IMR-90 (cell line): ENCODE results near the gene FAM236C. TPM values are rescaled to one million over a fixed set of nuclear protein-coding genes. Genes with fewer than 3 reads are reported as not detected.
"Not testable (repeated sequence)": the region's sequence is repeated elsewhere in the genome, so short reads cannot be mapped to it uniquely, and the experiment has no call there.

Experiments used
- ATAC-seq: fragments of 200-7000 bp; cut with Tn5 transposase; 2 replicates; pipeline ENCODE4 v1.9.1; 2020; ENCODE audit warnings: low read depth, mild to moderate bottlenecking, moderate library complexity
- BruUV-seq: library from RNA; stranded (reverse); fragments of 400-500 nt; replicated peaks from 2 replicates; lab custom pipeline; 2021; lab: Mats Ljungman, UMichigan
- CTCF ChIA-PET: fragments of 300-600 bp; formaldehyde crosslinking; extraction: SDS; loops from one replicate; lab custom pipeline; 2021; ENCODE audit warnings: antibody characterized with exemption; lab: Yijun Ruan, JAX
- POLR2A ChIA-PET: fragments of 300-600 bp; sonication (Branson Sonifier 250); formaldehyde crosslinking; loops from one replicate; lab custom pipeline; 2022; ENCODE audit warnings: antibody characterized with exemption; ENCODE audit not compliant: unreplicated experiment; lab: Charles Lee
- DNase-seq: peaks from one replicate; pipeline ENCODE4 v3.0.0; 2013
- H2AFZ ChIP-seq: replicated peaks from 2 replicates; pipeline ENCODE3; 2013; ENCODE audit warnings: low read length, mild to moderate bottlenecking; ENCODE audit not compliant: poor library complexity
- H2AK5ac ChIP-seq: 2 replicates; pipeline ENCODE4 v1.6.1; 2013; ENCODE audit warnings: low read depth, low read length, inconsistent platforms
- H2AK9ac ChIP-seq: replicated peaks from 2 replicates; pipeline ENCODE3; 2013; ENCODE audit warnings: mild to moderate bottlenecking, low read depth, low read length, moderate library complexity; ENCODE audit not compliant: poor library complexity
- H2BK120ac ChIP-seq: 2 replicates; pipeline ENCODE4 v1.6.1; 2013; ENCODE audit warnings: low read depth, low read length, inconsistent platforms
- H2BK15ac ChIP-seq: 3 replicates; pipeline ENCODE4 v1.6.1; 2013; ENCODE audit warnings: low read depth, low read length, inconsistent platforms
- H2BK20ac ChIP-seq: 2 replicates; pipeline ENCODE4 v1.6.1; 2013; ENCODE audit warnings: low read depth, mild to moderate bottlenecking, inconsistent platforms, low read length, moderate library complexity
- H2BK5ac ChIP-seq: 2 replicates; pipeline ENCODE4 v1.6.1; 2013; ENCODE audit warnings: mild to moderate bottlenecking, low read depth, low read length, inconsistent platforms; ENCODE audit not compliant: poor library complexity, severe bottlenecking
- H3K14ac ChIP-seq: replicated peaks from 2 replicates; pipeline ENCODE4 v1.6.1; 2013; ENCODE audit warnings: low read depth, low read length, inconsistent platforms
- H3K18ac ChIP-seq: 2 replicates; pipeline ENCODE4 v1.6.1; 2013; ENCODE audit warnings: low read depth, low read length, control low read depth
- H3K23ac ChIP-seq: 2 replicates; pipeline ENCODE4 v1.6.1; 2013; ENCODE audit warnings: low read depth, low read length, inconsistent platforms
- H3K27ac ChIP-seq: 2 replicates; pipeline ENCODE4 v1.5.1; 2013; ENCODE audit warnings: mild to moderate bottlenecking, control low read depth, low read length; ENCODE audit not compliant: insufficient read depth
- H3K27me3 ChIP-seq: 2 replicates; pipeline ENCODE4 v1.6.1; 2013; ENCODE audit warnings: low read length; ENCODE audit not compliant: control insufficient read depth, insufficient read depth
- H3K36me3 ChIP-seq: 2 replicates; pipeline ENCODE4 v1.6.1; 2013; ENCODE audit warnings: low read length, mixed read lengths; ENCODE audit not compliant: control insufficient read depth, insufficient read depth
- H3K4ac ChIP-seq: 2 replicates; pipeline ENCODE4 v1.6.1; 2013; ENCODE audit warnings: low read depth, low read length, inconsistent platforms
- H3K4me1 ChIP-seq: 2 replicates; pipeline ENCODE4 v1.6.1; 2013; ENCODE audit warnings: low read length, mixed read lengths; ENCODE audit not compliant: control insufficient read depth, insufficient read depth
- H3K4me2 ChIP-seq: 2 replicates; pipeline ENCODE4 v1.6.1; 2013; ENCODE audit warnings: low read depth, mild to moderate bottlenecking, control low read depth, low read length, moderate library complexity
- H3K4me3 ChIP-seq: 2 replicates; pipeline ENCODE4 v1.5.1; 2013; ENCODE audit warnings: low read depth, mild to moderate bottlenecking, control low read depth, low read length, moderate library complexity; ENCODE audit not compliant: insufficient read depth
- H3K56ac ChIP-seq: 2 replicates; pipeline ENCODE4 v1.6.1; 2013; ENCODE audit warnings: low read length, inconsistent platforms; ENCODE audit not compliant: insufficient read depth; ENCODE audit errors: extremely low read depth
- H3K79me1 ChIP-seq, 2 experiments: 2 replicates each; pipeline ENCODE4 v1.6.1; 2013; ENCODE audit warnings: low read length in 2 of 2, inconsistent platforms in 1 of 2, low read depth in 1 of 2
- H3K9ac ChIP-seq: 2 replicates; pipeline ENCODE4 v1.6.1; 2013; ENCODE audit warnings: low read depth, low read length, control low read depth
- H3K9me1 ChIP-seq: 2 replicates; pipeline ENCODE4 v1.6.1; 2013; ENCODE audit warnings: low read length, inconsistent platforms; ENCODE audit not compliant: insufficient read depth
- H3K9me3 ChIP-seq: 2 replicates; pipeline ENCODE4 v1.6.1; 2013; ENCODE audit warnings: low read length; ENCODE audit not compliant: control insufficient read depth, insufficient read depth
- H4K20me1 ChIP-seq: 2 replicates; pipeline ENCODE4 v1.6.1; 2013; ENCODE audit warnings: low read length, inconsistent platforms; ENCODE audit not compliant: insufficient read depth
- H4K5ac ChIP-seq: 2 replicates; pipeline ENCODE4 v1.6.1; 2013; ENCODE audit warnings: mild to moderate bottlenecking, low read depth, low read length, control low read depth
- H4K8ac ChIP-seq, 2 experiments: 2 replicates each; pipeline ENCODE4 v1.6.1; 2013; ENCODE audit warnings: low read depth in 2 of 2, low read length in 2 of 2, control low read depth in 1 of 2, inconsistent platforms in 1 of 2
- H4K91ac ChIP-seq: 2 replicates; pipeline ENCODE4 v1.6.1; 2013; ENCODE audit warnings: low read depth, low read length, inconsistent platforms; ENCODE audit not compliant: insufficient read depth
- WGBS, 2 experiments: methylation state at CpG; one replicate each; pipeline versions ENCODE4 v1.1.5 to v1.1.7; 2013; ENCODE audit warnings: missing lambda C conversion rate in 2 of 2; ENCODE audit not compliant: insufficient read length in 1 of 2; ENCODE audit errors: extremely low coverage in 2 of 2; 5-methylcytosine and 5-hydroxymethylcytosine counted together
- dilution Hi-C: fragments of 300-500 bp; cut with HindIII; formaldehyde crosslinking; loops from one replicate; pipeline ENCODE4 v1.14.3; 2018; ENCODE audit warnings: low sequenced_read_pairs; ENCODE audit not compliant: unreplicated experiment
- in situ Hi-C: fragments of 300-500 bp; cut with MboI; formaldehyde crosslinking; loops from 3 replicates; pipeline ENCODE4 v1.14.3; 2019; ENCODE audit warnings: low sequenced_read_pairs, inconsistent platforms, mixed read lengths
- intact Hi-C: fragments of 100-400 bp; cut with micrococcal nuclease; formaldehyde crosslinking; loops from 2 replicates; pipeline ENCODE4 v1.10.0; 2022
- polyA plus RNA-seq, 3 experiments: library from polyadenylated mRNA; depleted of rRNA; stranded (reverse); fragments of >200 nt; gene quantifications; 2 replicates each; pipeline ENCODE4 v1.2.3, GENCODE V29; 2012; ENCODE audit warnings: low replicate concordance in 1 of 3
- total RNA-seq: library from RNA; depleted of rRNA; stranded (reverse); fragments of >200 nt; gene quantifications from 2 replicates; pipeline ENCODE4 v1.2.3, GENCODE V29; 2012

FAM236C gene
- total and polyA plus RNA-seq, 2 of the 4 experiments (the other 2 are of a cell fraction): not detected

GRCh38 chrX:72889740-72890139 is 22.7 kb upstream of the FAM236C start:
- H3K23ac ChIP-seq, H3K36me3 ChIP-seq, dilution Hi-C loops, CTCF ChIA-PET, H2BK20ac ChIP-seq, H3K18ac ChIP-seq, DNase-seq, H3K56ac ChIP-seq, H3K27ac ChIP-seq, in situ Hi-C loops, POLR2A ChIA-PET, H4K91ac ChIP-seq, H2AK9ac ChIP-seq, H4K5ac ChIP-seq, H3K9ac ChIP-seq, intact Hi-C loops, H4K20me1 ChIP-seq, H2BK15ac ChIP-seq, H2BK5ac ChIP-seq, ATAC-seq, H3K9me1 ChIP-seq, H4K8ac ChIP-seq, H3K4me1 ChIP-seq, H3K4ac ChIP-seq, H3K9me3 ChIP-seq, H3K4me2 ChIP-seq, H2BK120ac ChIP-seq, H3K27me3 ChIP-seq, H3K79me1 ChIP-seq, H2AFZ ChIP-seq, H3K4me3 ChIP-seq, H3K14ac ChIP-seq, BruUV-seq, H2AK5ac ChIP-seq: not testable (repeated sequence)
- WGBS, 2 experiments: no CpG with 5 or more reads among the region's 14 CpGs

- H3K23ac ChIP-seq, DNase-seq, H3K4me3 ChIP-seq, H3K36me3 ChIP-seq, POLR2A ChIA-PET, ATAC-seq, H3K56ac ChIP-seq, H2AK9ac ChIP-seq, H2AFZ ChIP-seq, H2BK5ac ChIP-seq, H4K20me1 ChIP-seq, H3K79me1 ChIP-seq, H2AK5ac ChIP-seq, H3K4ac ChIP-seq, H3K4me1 ChIP-seq, H4K91ac ChIP-seq, H4K5ac ChIP-seq, H3K4me2 ChIP-seq, H3K9ac ChIP-seq, H3K27me3 ChIP-seq, H2BK120ac ChIP-seq, H2BK15ac ChIP-seq, H3K9me3 ChIP-seq, BruUV-seq, CTCF ChIA-PET, intact Hi-C loops, H4K8ac ChIP-seq, H3K27ac ChIP-seq, H3K9me1 ChIP-seq, in situ Hi-C loops, dilution Hi-C loops, H2BK20ac ChIP-seq, H3K14ac ChIP-seq, H3K18ac ChIP-seq: not testable (repeated sequence)
- no CpG with 5 or more reads among the region's 5 CpGs for WGBS, 2 experiments
These were observed 3.7 kb downstream of the FAM236C start for GRCh38 chrX:72916096-72916495.
